HG03378 (cell line): ENCODE data around the gene RNF220.

Experiments used
- ATAC-seq: cut with Tn5 transposase; IDR thresholded peaks from one replicate; pipeline ENCODE4 v1.9.1; 2021; ENCODE audit warnings: mild to moderate bottlenecking, moderate library complexity; ENCODE audit not compliant: unreplicated experiment

The RNF220 gene

GRCh38 chr1:44405031-44405797 lies at the start of gene RNF220:
RNF220 (plus strand) TSS chr1:44405255.
- no peak for ATAC-seq

GRCh38 chr1:44355582-44356305 lies 49.3 kb upstream of the RNF220 start:
- ATAC-seq, result no peak

GRCh38 chr1:44357710-44358109 lies 47.3 kb upstream of the RNF220 start:
- no peak for ATAC-seq

- ATAC-seq, result no peak
These were observed 45.7 kb upstream of the RNF220 start for GRCh38 chr1:44359234-44359935.

GRCh38 chr1:44361478-44361877 lies 43.6 kb upstream of the RNF220 start:
- no peak for ATAC-seq

- ATAC-seq, result no peak
These were observed 38.6 kb upstream of the RNF220 start for GRCh38 chr1:44366371-44366975.

GRCh38 chr1:44367944-44368343 lies 37.1 kb upstream of the RNF220 start:
- no peak for ATAC-seq

- ATAC-seq, result no peak
These were observed 36.4 kb upstream of the RNF220 start for GRCh38 chr1:44368471-44369151.

GRCh38 chr1:44371206-44371605 lies 33.8 kb upstream of the RNF220 start:
- no peak for ATAC-seq

- no peak for ATAC-seq
These were observed 29.5 kb upstream of the RNF220 start for GRCh38 chr1:44375547-44375946.

GRCh38 chr1:44377925-44378784 lies 26.9 kb upstream of the RNF220 start:
- no peak for ATAC-seq

- no peak for ATAC-seq
These were observed 24.3 kb upstream of the RNF220 start for GRCh38 chr1:44380666-44381177.

- no peak for ATAC-seq
These were observed 16.5 kb upstream of the RNF220 start for GRCh38 chr1:44388551-44388950.

GRCh38 chr1:44389437-44389836 lies 15.6 kb upstream of the RNF220 start:
- no peak for ATAC-seq

GRCh38 chr1:44390277-44390676 lies 14.8 kb upstream of the RNF220 start:
- no peak for ATAC-seq

GRCh38 chr1:44401256-44402228 lies 3.5 kb upstream of the RNF220 start:
- ATAC-seq, result no peak

GRCh38 chr1:44405798-44406736 lies 1.0 kb downstream of the RNF220 start:
- no peak for ATAC-seq
